ENCODE results near the gene SNED1.

SNED1 gene

GRCh38 chr2:240997856-240998705 is at the start of gene SNED1:
Gene SNED1 (plus strand): TSS chr2:240998618. CDS start chr2:240998838, 220 bp downstream.
- Histone ChIP-seq H3K36me3 (ENCODE audit: insufficient read depth, low read length) (no peaks in the 10 kb centered on the region), H4K20me1 (ENCODE audit: insufficient read depth, low read length, poor library complexity, severe bottlenecking) (no peaks in the 10 kb centered on the region), H3K4me2 (ENCODE audit: low read depth, low read length, poor library complexity, severe bottlenecking) (no peak within 1 kb of the TSS), H3K9me2 (replicated peaks; ENCODE audit: low read depth, low read length) (no peaks in the 10 kb centered on the region), H3K4me3 (ENCODE audit: low read length, poor library complexity, severe bottlenecking) (no peak within 1 kb of the TSS), H3K79me2 (ENCODE audit: insufficient read depth, low read length) (no peaks in the 10 kb centered on the region), H3K4me1 (ENCODE audit: insufficient read depth, low read length, poor library complexity, severe bottlenecking) (no peaks in the 10 kb centered on the region), H2AFZ (ENCODE audit: low read length) (no peak within 1 kb of the TSS), H3K27me3 (ENCODE audit: insufficient read depth, low read length, poor library complexity, severe bottlenecking) (no peaks in the 10 kb centered on the region), H3K9me3 (ENCODE audit: insufficient read depth, low read depth, low read length) (peaks cover 9% of the 10 kb centered on the region; the same call in 1 of the 2 replicates), H3K9ac (ENCODE audit: low read depth, low read length, poor library complexity, severe bottlenecking) (no peak within 1 kb of the TSS), H3F3A (ENCODE audit: low read depth) (no peaks in the 10 kb centered on the region)
- no peak for TF ChIP-seq CTCF (conservative IDR thresholded peaks at IDR 0.05; ENCODE audit: low read length)
- TF ChIP-seq EZH2phosphoT487 (IDR thresholded peaks at IDR 0.05; ENCODE audit: borderline replicate concordance): no peak

- H3K27me3 ChIP-seq (ENCODE audit: insufficient read depth, low read length, poor library complexity, severe bottlenecking): no peaks in the 10 kb centered on the region
- peaks cover 10% of the 10 kb centered on the region; the same call in 1 of the 2 replicates for H3K9me3 ChIP-seq (ENCODE audit: insufficient read depth, low read depth, low read length)
- H4K20me1 ChIP-seq (ENCODE audit: insufficient read depth, low read length, poor library complexity, severe bottlenecking): no peaks in the 10 kb centered on the region
- no peak overlapping the region for H3K4me2 ChIP-seq (ENCODE audit: low read depth, low read length, poor library complexity, severe bottlenecking)
- no peaks in the 10 kb centered on the region for H3F3A ChIP-seq (ENCODE audit: low read depth)
- no peak overlapping the region for H3K4me3 ChIP-seq (ENCODE audit: low read length, poor library complexity, severe bottlenecking)
- H3K9ac ChIP-seq (ENCODE audit: low read depth, low read length, poor library complexity, severe bottlenecking): no peak overlapping the region
- H3K9me2 ChIP-seq (replicated peaks; ENCODE audit: low read depth, low read length): no peaks in the 10 kb centered on the region
- no peaks in the 10 kb centered on the region for H3K36me3 ChIP-seq (ENCODE audit: insufficient read depth, low read length)
- TF ChIP-seq EZH2phosphoT487 (IDR thresholded peaks at IDR 0.05; ENCODE audit: borderline replicate concordance) (no peak), CTCF (conservative IDR thresholded peaks at IDR 0.05; ENCODE audit: low read length) (no peak)
- no peaks in the 10 kb centered on the region for H3K79me2 ChIP-seq (ENCODE audit: insufficient read depth, low read length)
- no peaks in the 10 kb centered on the region for H3K4me1 ChIP-seq (ENCODE audit: insufficient read depth, low read length, poor library complexity, severe bottlenecking)
- no peak overlapping the region for H2AFZ ChIP-seq (ENCODE audit: low read length)
Observed at GRCh38 chr2:240948905-240949790, 49.3 kb upstream of the SNED1 start.

- Histone ChIP-seq H3K9me3 (ENCODE audit: insufficient read depth, low read depth, low read length) (peaks cover 10% of the 10 kb centered on the region; the same call in 1 of the 2 replicates), H3K27me3 (ENCODE audit: insufficient read depth, low read length, poor library complexity, severe bottlenecking) (no peaks in the 10 kb centered on the region), H3K4me1 (ENCODE audit: insufficient read depth, low read length, poor library complexity, severe bottlenecking) (no peaks in the 10 kb centered on the region), H3K4me3 (ENCODE audit: low read length, poor library complexity, severe bottlenecking) (no peak overlapping the region), H2AFZ (ENCODE audit: low read length) (no peak overlapping the region), H3F3A (ENCODE audit: low read depth) (no peaks in the 10 kb centered on the region), H4K20me1 (ENCODE audit: insufficient read depth, low read length, poor library complexity, severe bottlenecking) (no peaks in the 10 kb centered on the region), H3K9me2 (replicated peaks; ENCODE audit: low read depth, low read length) (no peaks in the 10 kb centered on the region), H3K36me3 (ENCODE audit: insufficient read depth, low read length) (no peaks in the 10 kb centered on the region), H3K79me2 (ENCODE audit: insufficient read depth, low read length) (no peaks in the 10 kb centered on the region), H3K9ac (ENCODE audit: low read depth, low read length, poor library complexity, severe bottlenecking) (no peak overlapping the region), H3K4me2 (ENCODE audit: low read depth, low read length, poor library complexity, severe bottlenecking) (no peak overlapping the region)
- TF ChIP-seq CTCF (conservative IDR thresholded peaks at IDR 0.05; ENCODE audit: low read length) (no peak), EZH2phosphoT487 (IDR thresholded peaks at IDR 0.05; ENCODE audit: borderline replicate concordance) (no peak)
Observed at GRCh38 chr2:240949791-240950705, 48.4 kb upstream of the SNED1 start.

Measured in Loucy (cell line).